BLaER1 treated with 17β-estradiol and CSF1 and Interleukin-3, amounts not matched to agents 10 nM and 100 nM (cell line): ENCODE measurements around the gene ZNF268.
"Not testable (repeated sequence)": the region's sequence is repeated elsewhere in the genome, so short reads cannot be mapped to it uniquely, and the experiment has no call there.

Source experiments
- H3K27ac ChIP-seq, 11 experiments: shearing (Covaris generic); formaldehyde crosslinking; 2 replicates each; pipeline ENCODE4 v1.8.1; 2022
- H3K27me3 ChIP-seq, 11 experiments: shearing (Covaris generic); formaldehyde crosslinking; 2 replicates each; pipeline ENCODE4 v1.8.1; 2022
- H3K36me3 ChIP-seq, 11 experiments: shearing (Covaris generic); formaldehyde crosslinking; 2 replicates each; pipeline ENCODE4 v1.8.1; 2022
- H3K4me1 ChIP-seq, 10 experiments: shearing (Covaris generic); formaldehyde crosslinking; 2 replicates each; pipeline ENCODE4 v1.8.1; 2022
- H3K4me2 ChIP-seq, 11 experiments: shearing (Covaris generic); formaldehyde crosslinking; 2 replicates each; pipeline ENCODE4 v1.8.1; 2022
- H3K4me3 ChIP-seq, 10 experiments: shearing (Covaris generic); formaldehyde crosslinking; 2 replicates each; pipeline ENCODE4 v1.8.1; 2022
- H3K9ac ChIP-seq, 11 experiments: shearing (Covaris generic); formaldehyde crosslinking; 2 replicates each; pipeline ENCODE4 v1.8.1; 2022
- H3K9me3 ChIP-seq, 11 experiments: shearing (Covaris generic); formaldehyde crosslinking; replicated peaks in 1 of 11; 2 replicates each; pipeline ENCODE4 v1.8.1; 2022
- H4K20me1 ChIP-seq, 11 experiments: shearing (Covaris generic); formaldehyde crosslinking; 2 replicates each; pipeline ENCODE4 v1.8.1; 2022
- Cebpa-rat ChIP-seq, 11 experiments: shearing (Covaris generic); IDR thresholded peaks; 2 replicates each; pipeline ENCODE4 v1.8.1; 2022

The ZNF268 gene

GRCh38 chr12:133235401-133236112 lies 54.3 kb downstream of the ZNF268 start, which contains the start of gene ANHX:
ANHX (minus strand) TSS chr12:133235877; CDS start chr12:133234356, 1,521 bp downstream.
- no peak for TF ChIP-seq Cebpa-rat (IDR thresholded peaks at IDR 0.05)
- H3K9ac ChIP-seq = no peak within 1 kb of the TSS
- no peak within 1 kb of the TSS for H3K4me2 ChIP-seq
- H3K27ac ChIP-seq = no peak within 1 kb of the TSS
- H3K4me3 ChIP-seq = no peak within 1 kb of the TSS; a peak in 1 of 20 replicates
- H3K27me3 ChIP-seq = no peaks in the 10 kb centered on the region
- no peaks in the 10 kb centered on the region for H4K20me1 ChIP-seq
- H3K36me3 ChIP-seq = no peaks in the 10 kb centered on the region
- H3K4me1 ChIP-seq = no peaks in the 10 kb centered on the region
- peaks cover 88 to 98% (median 97%) of the 10 kb centered on the region in 11 experiments for H3K9me3 ChIP-seq

DNA sequence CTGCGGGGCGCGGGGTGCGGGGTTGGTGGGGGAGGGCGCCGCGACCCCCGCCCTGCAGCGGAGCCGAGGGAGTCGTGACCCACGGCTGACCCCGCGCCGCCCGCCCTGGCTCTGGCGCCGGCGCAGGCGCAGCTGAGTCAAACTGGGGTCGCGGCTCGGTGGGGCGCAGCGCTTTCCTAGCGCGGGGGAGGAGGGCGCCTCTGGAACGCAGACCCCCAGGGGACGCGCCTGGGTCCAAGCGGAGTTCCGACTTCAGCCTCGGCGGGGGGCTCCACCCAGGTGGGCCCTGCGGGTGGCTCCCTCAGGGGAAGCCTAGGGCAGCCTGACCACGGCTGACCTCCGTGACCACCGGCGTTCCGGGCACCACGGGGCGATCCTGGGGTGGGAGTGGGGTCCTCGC lies 54.8 kb downstream of the ZNF268 start:
- H3K4me1 ChIP-seq = no peaks in the 10 kb centered on the region
- H3K27me3 ChIP-seq = no peaks in the 10 kb centered on the region
- no peak overlapping the region for H3K4me3 ChIP-seq
- TF ChIP-seq Cebpa-rat (IDR thresholded peaks at IDR 0.05) = no peak
- no peak overlapping the region for H3K4me2 ChIP-seq
- H3K9me3 ChIP-seq = peaks cover 90 to 95% (median 94%) of the 10 kb centered on the region in 11 experiments
- H4K20me1 ChIP-seq = no peaks in the 10 kb centered on the region
- no peak overlapping the region for H3K27ac ChIP-seq
- H3K36me3 ChIP-seq = no peaks in the 10 kb centered on the region
- H3K9ac ChIP-seq = no peak overlapping the region

- no peak overlapping the region for H3K9ac ChIP-seq
- H3K4me3 ChIP-seq = no peak overlapping the region; a peak in 1 of 20 replicates
- no peaks in the 10 kb centered on the region for H3K36me3 ChIP-seq
- H3K9me3 ChIP-seq = peaks cover 90 to 95% (median 93%) of the 10 kb centered on the region in 11 experiments
- H3K4me2 ChIP-seq = no peak overlapping the region
- H3K4me1 ChIP-seq = no peaks in the 10 kb centered on the region
- H3K27me3 ChIP-seq = no peaks in the 10 kb centered on the region
- no peaks in the 10 kb centered on the region for H4K20me1 ChIP-seq
- TF ChIP-seq Cebpa-rat (IDR thresholded peaks at IDR 0.05) = no peak
- no peak overlapping the region for H3K27ac ChIP-seq
These were observed 55.3 kb downstream of the ZNF268 start for GRCh38 chr12:133236556-133236955.

GRCh38 chr12:133251732-133252131 lies 70.4 kb downstream of the ZNF268 start:
- H3K36me3 ChIP-seq = no peaks in the 10 kb centered on the region
- H3K4me3 ChIP-seq = no peak overlapping the region
- TF ChIP-seq Cebpa-rat (IDR thresholded peaks at IDR 0.05) = no peak
- H3K4me1 ChIP-seq = no peaks in the 10 kb centered on the region; a peak in 1 of 20 replicates
- no peak overlapping the region for H3K27ac ChIP-seq
- peaks cover 28 to 69% (median 50%) of the 10 kb centered on the region in 11 experiments; a peak in 21 of 22 replicates for H3K9me3 ChIP-seq
- no peaks in the 10 kb centered on the region for H4K20me1 ChIP-seq
- H3K27me3 ChIP-seq = no peaks in the 10 kb centered on the region
- no peak overlapping the region for H3K4me2 ChIP-seq
- H3K9ac ChIP-seq = no peak overlapping the region

DNA sequence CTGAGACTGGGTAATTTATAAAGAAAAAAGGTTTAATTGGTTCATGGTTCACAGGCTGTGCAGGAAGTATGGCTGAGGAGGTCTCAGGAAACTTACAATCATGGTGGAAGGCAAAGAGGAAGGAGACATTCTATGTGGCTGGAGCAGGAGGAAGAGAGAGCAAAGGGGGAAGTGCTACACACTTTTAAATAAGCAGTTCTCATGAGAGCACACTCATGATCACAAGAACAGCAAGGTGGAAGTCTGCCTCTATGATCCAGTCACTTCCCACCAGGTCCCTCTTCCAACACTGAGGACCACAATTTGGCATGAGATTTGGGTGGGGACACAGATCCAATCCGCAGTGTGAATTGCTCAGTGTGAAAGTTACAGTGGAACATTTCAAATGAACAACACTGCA lies 74.5 kb downstream of the ZNF268 start:
- not testable (repeated sequence) for H3K36me3 ChIP-seq, H3K4me1 ChIP-seq, H3K27ac ChIP-seq, H3K9ac ChIP-seq, H3K27me3 ChIP-seq, H3K4me3 ChIP-seq, H4K20me1 ChIP-seq
- Histone ChIP-seq H3K9me3 (peaks cover 36 to 95% (median 60%) of the 10 kb centered on the region in 11 experiments; a peak in 21 of 22 replicates), H3K4me2 (0 out of 22 replicates have a peak overlapping the region, but pooled peaks of 1 of the 11 experiments have one; percentile 15)

DNA sequence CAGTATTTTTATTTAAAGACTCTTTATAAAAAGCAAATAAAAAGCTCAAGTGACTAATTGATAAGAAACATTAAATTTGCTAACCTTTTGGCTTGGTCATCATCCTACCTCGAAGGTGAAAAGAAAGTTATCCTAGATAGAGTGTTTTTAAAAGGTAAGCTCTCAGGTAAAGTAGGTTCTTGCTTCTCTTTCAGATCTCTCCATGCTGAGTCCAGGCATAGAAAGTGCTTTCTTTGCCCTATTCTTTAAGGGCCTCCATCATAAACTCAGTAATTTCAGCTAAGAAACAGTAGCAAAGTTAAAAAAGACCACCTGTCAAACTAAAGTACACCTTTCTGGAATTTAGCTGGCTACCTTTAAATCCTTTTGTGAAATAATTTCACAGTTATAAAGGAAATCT lies 75.0 kb downstream of the ZNF268 start:
- Histone ChIP-seq H3K9ac (no peak overlapping the region), H3K36me3 (no peaks in the 10 kb centered on the region), H3K4me1 (no peaks in the 10 kb centered on the region; a peak in 1 of 20 replicates), H4K20me1 (no peaks in the 10 kb centered on the region), H3K4me2 (no peak overlapping the region), H3K27me3 (no peaks in the 10 kb centered on the region), H3K27ac (no peak overlapping the region), H3K4me3 (no peak overlapping the region), H3K9me3 (peaks cover 36 to 92% (median 60%) of the 10 kb centered on the region in 11 experiments; a peak in 21 of 22 replicates)
- TF ChIP-seq Cebpa-rat (IDR thresholded peaks at IDR 0.05) = no peak

DNA sequence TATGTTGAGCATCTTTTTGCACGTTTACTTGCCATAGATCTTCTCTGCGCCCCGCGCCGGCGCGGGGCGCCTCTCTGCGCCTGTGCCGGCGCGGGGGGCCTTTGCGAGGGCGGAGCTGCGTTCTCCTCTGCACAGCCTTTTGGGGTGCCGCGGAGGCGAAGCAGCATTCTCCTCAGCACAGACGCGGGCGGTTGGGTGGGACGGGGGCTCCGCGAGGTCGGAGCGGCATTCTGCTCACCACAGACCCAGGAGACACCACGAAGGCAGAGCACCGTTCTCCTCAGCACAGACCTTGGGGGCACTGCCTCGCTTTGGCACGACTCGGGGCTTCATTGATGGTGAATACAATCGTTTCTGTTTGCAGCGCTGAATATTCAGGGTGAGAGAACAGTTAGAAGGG lies 82.9 kb downstream of the ZNF268 start:
- no peak overlapping the region for H3K27ac ChIP-seq
- H3K4me3 ChIP-seq = no peak overlapping the region
- no peak for TF ChIP-seq Cebpa-rat (IDR thresholded peaks at IDR 0.05)
- no peaks in the 10 kb centered on the region for H3K27me3 ChIP-seq
- H3K4me2 ChIP-seq = no peak overlapping the region
- peaks cover 14 to 29% (median 21%) of the 10 kb centered on the region in 11 experiments for H3K9me3 ChIP-seq
- H4K20me1 ChIP-seq = no peaks in the 10 kb centered on the region
- no peak overlapping the region for H3K9ac ChIP-seq
- no peaks in the 10 kb centered on the region for H3K36me3 ChIP-seq
- H3K4me1 ChIP-seq = no peaks in the 10 kb centered on the region
